GM10248 (cell line): ENCODE data around the gene TNFAIP8L2.
"Not testable (repeated sequence)": the region's sequence is repeated elsewhere in the genome, so short reads cannot be mapped to it uniquely, and the experiment has no call there.

Experiments
- CTCF ChIA-PET: fragments of 300-600 bp; sonication (Branson Sonifier 250); formaldehyde crosslinking; extraction: SDS; loops from one replicate; lab custom pipeline; 2021; ENCODE audit warnings: antibody characterized with exemption; lab: Yijun Ruan, JAX
- POLR2A ChIA-PET: fragments of 350-650 bp; sonication (Branson Sonifier 250); formaldehyde crosslinking; extraction: SDS; loops from one replicate; lab custom pipeline; 2020; ENCODE audit warnings: antibody characterized with exemption; lab: Yijun Ruan, JAX
- DNase-seq: peaks from one replicate; pipeline ENCODE4 v3.0.0; 2012; ENCODE audit errors: extremely low spot score
- TF ChIP-seq, protein P1 (sequence below): IDR thresholded peaks from 2 replicates; pipeline ENCODE4 v1.5.1; 2012; ENCODE audit warnings: mild to moderate bottlenecking, low read depth; ENCODE audit errors: extremely low read depth, missing control alignments, control extremely low read depth

TNFAIP8L2 gene

DNA sequence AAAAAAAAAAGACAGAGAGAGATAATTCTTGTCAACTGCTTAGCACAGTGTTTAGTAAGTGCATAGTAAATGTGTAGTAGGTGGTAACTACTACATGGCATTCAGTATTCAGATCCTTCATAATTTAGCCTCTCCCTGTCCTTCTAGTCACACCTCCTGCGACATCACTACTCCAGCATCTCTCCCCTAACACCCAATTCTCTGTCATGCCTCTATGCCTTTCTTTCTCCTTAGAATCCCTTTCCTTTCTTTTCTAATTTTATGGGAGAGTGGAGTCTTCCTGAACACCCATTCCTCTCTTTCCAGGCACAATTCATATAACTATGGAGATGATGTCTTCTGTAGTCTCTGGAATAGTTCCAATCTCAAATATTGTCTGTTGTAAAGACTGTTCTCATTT is 37.4 kb downstream of the TNFAIP8L2 start:
- no peak for DNase-seq
- ChIA-PET CTCF (no interaction called here), POLR2A (no interaction called here)
- TF ChIP-seq, protein P1, sequence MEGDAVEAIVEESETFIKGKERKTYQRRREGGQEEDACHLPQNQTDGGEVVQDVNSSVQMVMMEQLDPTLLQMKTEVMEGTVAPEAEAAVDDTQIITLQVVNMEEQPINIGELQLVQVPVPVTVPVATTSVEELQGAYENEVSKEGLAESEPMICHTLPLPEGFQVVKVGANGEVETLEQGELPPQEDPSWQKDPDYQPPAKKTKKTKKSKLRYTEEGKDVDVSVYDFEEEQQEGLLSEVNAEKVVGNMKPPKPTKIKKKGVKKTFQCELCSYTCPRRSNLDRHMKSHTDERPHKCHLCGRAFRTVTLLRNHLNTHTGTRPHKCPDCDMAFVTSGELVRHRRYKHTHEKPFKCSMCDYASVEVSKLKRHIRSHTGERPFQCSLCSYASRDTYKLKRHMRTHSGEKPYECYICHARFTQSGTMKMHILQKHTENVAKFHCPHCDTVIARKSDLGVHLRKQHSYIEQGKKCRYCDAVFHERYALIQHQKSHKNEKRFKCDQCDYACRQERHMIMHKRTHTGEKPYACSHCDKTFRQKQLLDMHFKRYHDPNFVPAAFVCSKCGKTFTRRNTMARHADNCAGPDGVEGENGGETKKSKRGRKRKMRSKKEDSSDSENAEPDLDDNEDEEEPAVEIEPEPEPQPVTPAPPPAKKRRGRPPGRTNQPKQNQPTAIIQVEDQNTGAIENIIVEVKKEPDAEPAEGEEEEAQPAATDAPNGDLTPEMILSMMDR: no peak

DNA sequence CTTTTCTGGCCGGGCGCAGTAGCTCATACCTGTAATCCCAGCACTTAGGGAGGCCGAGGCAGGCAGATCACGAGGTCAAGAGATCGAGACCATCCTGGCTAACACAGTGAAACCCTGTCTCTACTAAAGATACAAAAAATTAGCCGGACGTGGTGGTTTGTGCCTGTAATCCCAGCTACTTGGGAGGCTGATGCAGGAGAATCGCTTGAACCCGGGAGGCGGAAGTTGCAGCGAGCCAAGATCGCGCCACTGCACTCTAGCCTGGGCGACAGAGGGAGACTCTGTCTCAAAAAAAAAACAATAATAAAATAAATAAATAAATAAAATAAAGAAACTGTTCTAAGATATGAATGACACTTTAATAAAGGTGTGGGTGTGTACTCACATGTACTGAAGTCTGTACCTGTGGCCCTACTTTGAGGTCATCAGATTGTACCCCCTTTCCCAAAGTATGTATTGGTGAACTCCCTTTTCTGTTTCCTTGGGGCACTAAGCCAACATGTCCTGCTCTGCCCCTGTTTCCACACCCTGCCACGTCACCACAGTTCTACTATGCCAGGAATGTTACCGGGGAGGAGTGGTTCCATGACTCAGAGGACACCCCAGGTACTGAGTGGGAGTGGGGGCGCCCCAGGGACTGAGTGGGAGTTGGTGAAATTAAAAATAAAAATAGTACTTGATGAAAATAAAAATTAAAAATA is 38.6 kb downstream of the TNFAIP8L2 start:
- CTCF ChIA-PET: interaction anchor here (0.7 to 1.2 kb wide), 6 partner anchors 13 to 88 kb away, joined by 3 to 5 read pairs (median 4); partner anchors contain the start of genes PSMD4 and TMOD4
- DNase-seq, POLR2A ChIA-PET: not testable (repeated sequence)

DNA sequence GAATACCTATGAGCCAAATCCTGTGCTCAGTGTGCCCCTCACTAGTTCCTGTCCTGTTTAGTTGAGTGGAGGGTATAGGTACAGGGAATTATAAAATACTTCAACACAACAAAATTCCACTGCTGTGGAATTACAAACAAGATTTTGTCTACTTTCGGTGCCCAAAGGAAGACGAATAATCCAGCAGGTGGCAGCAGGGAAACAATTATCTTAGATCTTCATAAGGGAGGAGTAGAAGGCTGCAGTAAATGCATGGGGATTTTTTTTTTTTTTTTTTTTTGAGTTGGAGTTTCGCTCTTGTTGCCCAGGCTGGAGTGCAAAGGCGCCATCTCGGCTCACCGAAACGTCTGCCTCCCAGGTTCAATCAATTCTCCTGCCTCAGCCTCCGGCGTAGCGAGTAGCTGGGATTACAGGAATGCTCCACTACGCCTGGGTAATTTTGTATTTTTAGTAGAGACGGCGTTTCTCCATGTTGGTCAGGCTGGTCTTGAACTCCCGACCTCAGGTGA is 39.9 kb downstream of the TNFAIP8L2 start:
- CTCF ChIA-PET: interaction anchor here (0.9 to 1.6 kb wide), 4 partner anchors 12 to 58 kb away, joined by 3 to 11 read pairs (median 4); partner anchors contain the start of gene PSMD4
- POLR2A ChIA-PET: no interaction called here
- TF ChIP-seq, protein P1: peak; percentile 56
- peak; percentile 56 for DNase-seq

DNA sequence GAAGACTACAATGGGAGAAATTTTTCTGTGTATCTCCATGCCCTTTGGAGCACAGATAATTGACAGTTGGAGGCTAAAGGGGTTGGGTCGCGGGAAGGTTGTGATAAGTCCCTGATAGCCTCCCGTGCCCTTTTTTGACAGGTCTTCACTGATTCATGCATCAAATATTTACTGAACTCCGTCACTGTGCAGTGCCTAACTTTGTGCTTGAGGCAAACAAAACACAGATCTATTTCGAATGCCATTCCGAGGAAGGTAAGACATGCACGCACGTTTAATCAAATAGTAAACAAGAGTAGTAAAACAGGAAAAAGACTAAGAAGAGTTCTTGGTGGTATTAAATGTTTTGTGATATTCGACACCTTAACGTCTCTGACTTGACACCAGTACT is 41.4 kb downstream of the TNFAIP8L2 start:
- TF ChIP-seq, protein P1: no peak
- ChIA-PET POLR2A (no interaction called here), CTCF (interaction anchor here (1.6 kb wide), 1 partner anchor 54 kb away, joined by 11 read pairs; no protein-coding TSS in a partner anchor)
- no peak for DNase-seq

DNA sequence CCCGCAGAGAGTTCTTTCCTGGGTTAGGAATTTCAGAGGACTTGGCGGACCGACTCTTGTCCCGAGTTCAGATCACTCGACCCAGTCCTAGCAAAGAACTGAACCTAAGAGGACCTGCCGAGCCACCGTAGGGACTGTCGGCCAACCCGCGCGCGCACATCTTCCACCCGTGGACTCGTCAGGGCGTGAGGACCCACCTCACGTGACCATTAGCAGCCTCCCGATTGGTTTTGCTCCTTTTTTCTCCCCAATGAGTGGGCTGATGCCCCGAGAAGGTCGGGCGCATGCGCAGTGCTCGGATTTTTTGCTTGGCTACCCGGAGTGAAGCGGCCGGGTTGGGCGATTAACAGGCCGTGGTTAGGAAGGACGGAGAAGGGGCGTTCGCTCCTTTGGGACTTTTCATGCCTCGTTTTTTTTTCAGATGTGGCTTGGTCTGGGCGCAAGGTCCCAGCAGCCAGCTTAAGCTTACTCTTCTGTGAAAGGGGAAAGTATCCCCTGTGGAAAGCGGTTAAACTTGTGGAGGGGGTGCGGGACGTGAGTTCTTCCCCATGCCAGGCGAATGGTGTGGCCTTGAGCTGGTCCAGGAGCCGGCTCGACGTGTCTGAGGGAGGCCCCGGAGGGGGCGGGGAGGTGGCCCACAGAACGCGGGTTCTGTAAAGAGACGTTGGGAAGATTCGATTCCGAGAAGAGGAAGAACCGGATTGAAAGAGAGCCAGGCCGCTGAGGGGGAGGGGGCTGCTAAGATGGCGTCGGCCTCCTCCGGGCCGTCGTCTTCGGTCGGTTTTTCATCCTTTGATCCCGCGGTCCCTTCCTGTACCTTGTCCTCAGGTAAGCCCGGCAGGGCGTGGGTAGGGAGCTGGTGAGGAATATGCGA is 42.0 kb downstream of the TNFAIP8L2 start, which contains the start of gene PIP5K1A:
Gene PIP5K1A, plus strand, starts transcription at position 299 of the 874 bp plus-strand sequence. Its CDS starts 445 bp downstream, at position 744.
- ChIA-PET CTCF (interaction anchor here (1.0 kb wide), 1 partner anchor 54 kb away, joined by 4 read pairs; no protein-coding TSS in a partner anchor), POLR2A (interaction anchor here (1.4 kb wide), 1 partner anchor 9 kb away, joined by 8 read pairs; the partner anchor contains the start of gene VPS72)
- TF ChIP-seq, protein P1: no peak
- peak; percentile 99 for DNase-seq

DNA sequence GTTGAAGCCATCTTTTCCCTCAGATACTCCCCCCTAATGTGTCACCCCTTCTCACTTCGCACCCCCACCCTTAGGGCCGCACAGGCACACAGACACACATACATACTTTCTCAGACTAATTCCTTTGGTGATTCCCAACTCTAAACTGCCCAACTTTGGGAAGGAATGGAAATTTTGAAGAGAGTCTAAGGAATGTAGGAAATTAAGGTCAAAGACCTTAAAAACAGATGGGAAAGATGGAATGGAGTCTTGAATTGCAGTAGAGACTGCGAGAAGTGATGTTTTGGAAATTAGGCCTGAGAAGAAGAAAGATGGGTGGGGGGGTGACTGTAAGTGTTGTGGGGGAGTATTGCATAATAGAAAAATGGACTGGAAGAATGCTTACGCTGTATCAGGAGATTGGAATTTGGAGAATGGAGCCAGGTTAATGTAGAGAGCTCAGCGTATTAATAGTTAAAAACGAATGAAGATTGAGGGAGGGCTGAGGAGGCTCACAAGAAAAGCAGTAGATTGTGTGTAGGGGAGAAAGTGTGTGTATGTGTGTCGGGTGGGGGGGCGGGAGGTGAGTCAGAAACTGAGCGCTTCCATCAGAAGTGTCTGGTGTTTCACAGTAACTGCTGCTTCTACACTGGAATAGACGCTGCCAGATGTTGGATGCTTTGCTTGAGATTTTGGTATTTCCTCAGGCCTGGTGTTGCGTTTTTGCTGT is 43.6 kb downstream of the TNFAIP8L2 start:
- no peak for DNase-seq
- TF ChIP-seq, protein P1: no peak
- POLR2A ChIA-PET: interaction anchor here (1.4 kb wide), 1 partner anchor 10 kb away, joined by 8 read pairs; the partner anchor contains the start of gene VPS72
- CTCF ChIA-PET: interaction anchor here (1.0 to 2.3 kb wide), 3 partner anchors 22 to 141 kb away, joined by 3 to 11 read pairs (median 3); partner anchors contain the start of gene TMOD4

DNA sequence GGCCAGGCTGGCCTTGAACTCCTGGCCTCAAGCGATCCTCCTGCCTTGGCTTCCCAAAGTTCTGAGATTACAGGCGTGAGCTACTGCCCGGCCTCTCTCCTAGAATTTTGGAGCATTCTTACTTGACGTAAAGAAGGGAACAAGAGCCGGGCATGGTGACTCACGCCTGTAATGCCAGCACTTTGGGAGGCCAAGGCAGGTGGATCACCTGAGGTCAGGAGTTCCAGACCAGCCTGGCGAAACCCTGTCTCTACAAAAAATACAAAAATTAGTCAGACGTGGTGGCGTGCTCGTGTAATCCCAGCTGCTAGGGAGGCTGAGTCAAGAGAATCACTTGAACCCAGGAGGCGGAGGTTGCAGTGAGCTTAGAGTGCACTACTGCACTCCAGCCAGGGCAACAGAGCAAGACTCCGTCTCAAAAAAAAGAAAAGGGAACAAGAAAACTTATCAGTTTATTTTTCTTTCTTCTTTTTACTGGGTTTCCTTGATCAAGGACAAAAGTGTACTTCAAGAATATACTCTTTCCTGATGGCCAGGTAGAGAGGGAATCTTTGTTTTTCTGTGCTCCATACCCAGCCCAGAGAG is 49.0 kb downstream of the TNFAIP8L2 start:
- POLR2A ChIA-PET, DNase-seq: not testable (repeated sequence)
- CTCF ChIA-PET: interaction anchor here (1.0 to 1.5 kb wide), 3 partner anchors 9 to 100 kb away, joined by 3 to 4 read pairs (median 3); no protein-coding TSS in a partner anchor
